DOHH2 (cell line): Measurements from ENCODE around the gene NHP2.

Source experiments
- H3F3A ChIP-seq: fragments of 200-600 bp; sonication (generic), shearing (Covaris generic); 2 replicates; pipeline ENCODE4 v1.6.0; 2016; ENCODE audit warnings: antibody characterized with exemption, mild to moderate bottlenecking; ENCODE audit not compliant: control insufficient read depth, insufficient read depth
- H3K27ac ChIP-seq: fragments of 200-600 bp; sonication (generic); 2 replicates; pipeline ENCODE4 v1.5.1; 2014; ENCODE audit warnings: low read depth, mild to moderate bottlenecking, low read length, moderate library complexity
- H3K27me3 ChIP-seq: fragments of 200-600 bp; sonication (generic); 2 replicates; pipeline ENCODE4 v1.6.1; 2014; ENCODE audit warnings: mild to moderate bottlenecking, low read length, mixed read lengths; ENCODE audit not compliant: control insufficient read depth
- H3K36me3 ChIP-seq: fragments of 200-600 bp; sonication (generic); 2 replicates; pipeline ENCODE4 v1.6.1; 2014; ENCODE audit warnings: mild to moderate bottlenecking, low read length, moderate library complexity, mixed read lengths; ENCODE audit not compliant: control insufficient read depth
- H3K4me1 ChIP-seq: fragments of 200-600 bp; sonication (generic); 2 replicates; pipeline ENCODE4 v1.6.1; 2014; ENCODE audit warnings: mild to moderate bottlenecking, low read length, mixed read lengths; ENCODE audit not compliant: control insufficient read depth
- H3K4me2 ChIP-seq: fragments of 200-600 bp; sonication (generic); 2 replicates; pipeline ENCODE4 v1.6.0; 2014; ENCODE audit warnings: mild to moderate bottlenecking, low read length, moderate library complexity
- H3K4me3 ChIP-seq: fragments of 200-600 bp; sonication (generic); 2 replicates; pipeline ENCODE4 v1.5.1; 2014; ENCODE audit warnings: mild to moderate bottlenecking, low read length, mixed read lengths
- H3K79me2 ChIP-seq: fragments of 200-600 bp; sonication (generic); 2 replicates; pipeline ENCODE4 v1.6.1; 2014; ENCODE audit warnings: mild to moderate bottlenecking, low read length, mixed read lengths; ENCODE audit not compliant: control insufficient read depth
- H3K9me2 ChIP-seq: fragments of 200-600 bp; sonication (generic); replicated peaks from 2 replicates; pipeline ENCODE4 v1.6.1; 2014; ENCODE audit warnings: mild to moderate bottlenecking, low read length, mixed read lengths; ENCODE audit not compliant: control insufficient read depth
- H3K9me3 ChIP-seq: fragments of 200-600 bp; sonication (generic); 2 replicates; pipeline ENCODE4 v1.6.1; 2014; ENCODE audit warnings: antibody characterized with exemption, low read length, mixed read lengths; ENCODE audit not compliant: control insufficient read depth, insufficient read depth
- H4K20me1 ChIP-seq: fragments of 200-600 bp; sonication (generic); 2 replicates; pipeline ENCODE4 v1.6.0; 2014; ENCODE audit warnings: low read depth, mild to moderate bottlenecking, antibody characterized with exemption, low read length, moderate library complexity; ENCODE audit not compliant: control insufficient read depth, insufficient read depth
- EZH2phosphoT487 ChIP-seq: fragments of 200-600 bp; sonication (generic); IDR thresholded peaks from 2 replicates; pipeline ENCODE4 v1.6.1; 2017; ENCODE audit warnings: borderline replicate concordance, mild to moderate bottlenecking, antibody characterized with exemption, low read length, moderate library complexity, mixed read lengths
- TF ChIP-seq, protein P1 (sequence below): fragments of 200-600 bp; sonication (generic); IDR thresholded peaks from one replicate; pipeline ENCODE4 v1.5.1; 2014; ENCODE audit warnings: antibody characterized with exemption, mild to moderate bottlenecking, low read depth, low read length; ENCODE audit not compliant: poor library complexity, severe bottlenecking

The NHP2 gene

DNA sequence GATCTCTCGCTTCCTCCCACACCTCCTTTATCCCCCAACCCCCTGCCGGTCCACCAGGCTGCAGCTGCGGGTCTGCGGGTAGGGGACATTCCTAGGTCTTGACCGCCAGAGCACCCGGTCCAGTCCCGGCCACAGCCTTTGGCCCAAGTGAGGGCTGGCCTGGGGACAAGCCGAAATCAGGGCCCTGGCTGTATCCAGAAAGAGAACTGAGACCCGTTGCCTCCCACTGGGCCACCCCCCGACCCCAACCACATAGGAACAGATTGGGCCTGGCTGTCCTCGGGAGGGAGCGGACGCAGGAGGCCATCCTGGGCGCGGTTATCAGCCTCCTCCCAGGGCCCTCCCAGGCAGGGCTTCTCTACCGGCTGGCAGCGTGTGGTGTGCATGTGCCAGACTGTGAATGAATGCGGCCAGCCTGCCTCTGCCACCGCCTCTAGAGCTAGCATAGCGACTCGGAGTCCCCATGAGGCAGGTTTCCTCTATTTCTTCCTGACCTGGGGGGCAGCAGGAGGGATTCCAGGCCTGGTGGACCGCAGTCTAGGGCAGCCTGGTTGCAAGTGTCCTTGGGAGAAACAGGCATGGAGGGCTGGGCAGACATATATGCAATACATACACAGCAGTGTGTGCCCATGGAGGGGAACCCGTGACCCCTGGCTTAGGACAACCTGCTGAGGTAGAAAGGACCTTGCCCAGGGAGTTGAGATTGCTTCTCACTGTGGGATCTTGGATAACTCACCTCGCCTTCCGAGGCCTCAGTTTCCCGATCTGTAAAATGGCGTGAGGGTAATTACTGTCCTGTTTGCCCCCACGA, 39.2 kb downstream of the NHP2 start:
- H3K36me3 ChIP-seq: peaks cover 49% of the 10 kb centered on the region
- H3K79me2 ChIP-seq: peaks cover 60% of the 10 kb centered on the region
- no peaks in the 10 kb centered on the region for H3K27me3 ChIP-seq
- H3K4me3 ChIP-seq: peak overlapping the region; percentile 99
- H3F3A ChIP-seq: peaks cover 47% of the 10 kb centered on the region
- H3K4me2 ChIP-seq: peak overlapping the region; percentile 96
- no peaks in the 10 kb centered on the region for H4K20me1 ChIP-seq
- H3K9me2 ChIP-seq: no peaks in the 10 kb centered on the region
- peak overlapping the region; percentile 97 for H3K27ac ChIP-seq
- no peak for TF ChIP-seq EZH2phosphoT487
- TF ChIP-seq, protein P1, sequence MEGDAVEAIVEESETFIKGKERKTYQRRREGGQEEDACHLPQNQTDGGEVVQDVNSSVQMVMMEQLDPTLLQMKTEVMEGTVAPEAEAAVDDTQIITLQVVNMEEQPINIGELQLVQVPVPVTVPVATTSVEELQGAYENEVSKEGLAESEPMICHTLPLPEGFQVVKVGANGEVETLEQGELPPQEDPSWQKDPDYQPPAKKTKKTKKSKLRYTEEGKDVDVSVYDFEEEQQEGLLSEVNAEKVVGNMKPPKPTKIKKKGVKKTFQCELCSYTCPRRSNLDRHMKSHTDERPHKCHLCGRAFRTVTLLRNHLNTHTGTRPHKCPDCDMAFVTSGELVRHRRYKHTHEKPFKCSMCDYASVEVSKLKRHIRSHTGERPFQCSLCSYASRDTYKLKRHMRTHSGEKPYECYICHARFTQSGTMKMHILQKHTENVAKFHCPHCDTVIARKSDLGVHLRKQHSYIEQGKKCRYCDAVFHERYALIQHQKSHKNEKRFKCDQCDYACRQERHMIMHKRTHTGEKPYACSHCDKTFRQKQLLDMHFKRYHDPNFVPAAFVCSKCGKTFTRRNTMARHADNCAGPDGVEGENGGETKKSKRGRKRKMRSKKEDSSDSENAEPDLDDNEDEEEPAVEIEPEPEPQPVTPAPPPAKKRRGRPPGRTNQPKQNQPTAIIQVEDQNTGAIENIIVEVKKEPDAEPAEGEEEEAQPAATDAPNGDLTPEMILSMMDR: no peak
- H3K9me3 ChIP-seq: no peaks in the 10 kb centered on the region
- peaks cover 57% of the 10 kb centered on the region for H3K4me1 ChIP-seq

DNA sequence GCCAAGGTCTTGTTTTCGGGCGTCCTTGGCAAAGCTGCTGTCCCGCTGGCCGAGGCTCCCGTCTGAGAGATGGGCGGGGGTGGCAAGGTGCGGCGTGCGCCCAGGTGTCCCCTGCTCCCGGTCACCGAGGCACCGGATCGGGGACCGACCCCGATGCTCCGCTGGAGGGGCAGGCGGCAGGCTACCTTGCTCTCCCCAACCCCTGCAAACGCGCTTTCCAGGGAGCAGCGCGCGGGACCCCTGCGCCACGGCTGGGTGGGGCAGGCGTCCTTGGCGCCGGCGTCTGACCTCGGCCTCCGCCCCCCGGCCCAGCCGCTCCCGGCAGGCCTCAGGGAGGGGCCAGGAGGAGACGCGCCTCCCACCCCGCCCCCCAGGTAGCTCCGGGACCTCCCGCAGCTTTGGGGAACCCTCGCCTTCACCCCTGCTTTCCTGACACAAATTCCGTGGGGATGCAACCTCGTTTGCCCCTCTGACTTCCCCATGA, 39.8 kb downstream of the NHP2 start:
- H3F3A ChIP-seq: peaks cover 46% of the 10 kb centered on the region
- no peaks in the 10 kb centered on the region for H3K27me3 ChIP-seq
- peaks cover 55% of the 10 kb centered on the region for H3K4me1 ChIP-seq
- no peaks in the 10 kb centered on the region for H3K9me3 ChIP-seq
- H3K36me3 ChIP-seq: peaks cover 42% of the 10 kb centered on the region
- H3K4me3 ChIP-seq: peak overlapping the region; percentile 99
- H3K27ac ChIP-seq: peak overlapping the region; percentile 97
- TF ChIP-seq, protein P1: no peak
- no peak for TF ChIP-seq EZH2phosphoT487
- H3K9me2 ChIP-seq: no peaks in the 10 kb centered on the region
- H3K4me2 ChIP-seq: peak overlapping the region; percentile 96
- no peaks in the 10 kb centered on the region for H4K20me1 ChIP-seq
- H3K79me2 ChIP-seq: peaks cover 54% of the 10 kb centered on the region

DNA sequence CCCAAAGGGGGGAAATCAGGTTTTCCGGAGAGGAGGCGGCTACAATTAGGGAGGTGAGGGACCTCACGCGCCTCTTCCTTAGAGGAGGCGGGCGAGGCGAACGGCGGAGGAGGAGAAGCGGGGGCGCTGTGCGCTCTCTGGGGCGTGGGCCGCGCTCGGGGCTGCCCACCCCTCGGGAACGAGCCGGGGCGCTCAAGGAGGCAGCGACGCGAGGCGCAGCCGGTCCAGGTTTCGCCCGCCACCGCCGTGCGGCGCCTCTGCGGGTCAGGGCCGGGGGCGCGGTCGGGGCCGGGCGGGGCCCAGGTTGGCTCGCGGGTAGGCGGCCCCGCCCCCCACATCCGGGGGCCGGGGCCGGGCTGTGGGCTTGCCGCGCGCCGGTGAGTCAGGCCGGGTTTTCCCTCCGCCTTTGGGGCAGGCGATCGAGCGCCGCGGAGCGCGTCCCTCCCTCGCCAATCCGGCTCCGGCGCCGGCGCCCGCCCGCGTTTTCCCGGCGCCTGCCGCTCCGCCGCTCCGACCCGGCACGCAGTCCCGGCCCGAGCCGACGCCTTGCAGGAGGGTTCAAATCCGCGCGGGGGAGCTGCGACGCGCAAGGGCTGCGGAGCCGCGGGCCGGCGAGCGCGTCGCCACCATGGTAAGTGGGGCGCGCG, 40.4 kb downstream of the NHP2 start, which contains the start of gene N4BP3:
Gene N4BP3, plus strand, starts transcription at position 392 of the 647 bp plus-strand sequence. CDS start 6,052 bp downstream, outside the sequence.
- Histone ChIP-seq H3K27me3 (no peaks in the 10 kb centered on the region), H3K4me2 (peak within 1 kb of the TSS; percentile 96), H3F3A (peaks cover 46% of the 10 kb centered on the region), H3K9me2 (no peaks in the 10 kb centered on the region), H3K27ac (peak within 1 kb of the TSS; percentile 97), H3K79me2 (peaks cover 48% of the 10 kb centered on the region), H4K20me1 (no peaks in the 10 kb centered on the region), H3K4me3 (peak within 1 kb of the TSS; percentile 99), H3K4me1 (peaks cover 55% of the 10 kb centered on the region), H3K9me3 (no peaks in the 10 kb centered on the region), H3K36me3 (peaks cover 41% of the 10 kb centered on the region)
- no peak for TF ChIP-seq EZH2phosphoT487
- TF ChIP-seq, protein P1: peak; percentile 36
